GM18520 (cell line): Measurements from ENCODE around the gene CSNK1G2.

Source experiments
- ATAC-seq: cut with Tn5 transposase; IDR thresholded peaks from one replicate; pipeline ENCODE4 v1.9.1; 2021; ENCODE audit not compliant: unreplicated experiment

Gene CSNK1G2

DNA sequence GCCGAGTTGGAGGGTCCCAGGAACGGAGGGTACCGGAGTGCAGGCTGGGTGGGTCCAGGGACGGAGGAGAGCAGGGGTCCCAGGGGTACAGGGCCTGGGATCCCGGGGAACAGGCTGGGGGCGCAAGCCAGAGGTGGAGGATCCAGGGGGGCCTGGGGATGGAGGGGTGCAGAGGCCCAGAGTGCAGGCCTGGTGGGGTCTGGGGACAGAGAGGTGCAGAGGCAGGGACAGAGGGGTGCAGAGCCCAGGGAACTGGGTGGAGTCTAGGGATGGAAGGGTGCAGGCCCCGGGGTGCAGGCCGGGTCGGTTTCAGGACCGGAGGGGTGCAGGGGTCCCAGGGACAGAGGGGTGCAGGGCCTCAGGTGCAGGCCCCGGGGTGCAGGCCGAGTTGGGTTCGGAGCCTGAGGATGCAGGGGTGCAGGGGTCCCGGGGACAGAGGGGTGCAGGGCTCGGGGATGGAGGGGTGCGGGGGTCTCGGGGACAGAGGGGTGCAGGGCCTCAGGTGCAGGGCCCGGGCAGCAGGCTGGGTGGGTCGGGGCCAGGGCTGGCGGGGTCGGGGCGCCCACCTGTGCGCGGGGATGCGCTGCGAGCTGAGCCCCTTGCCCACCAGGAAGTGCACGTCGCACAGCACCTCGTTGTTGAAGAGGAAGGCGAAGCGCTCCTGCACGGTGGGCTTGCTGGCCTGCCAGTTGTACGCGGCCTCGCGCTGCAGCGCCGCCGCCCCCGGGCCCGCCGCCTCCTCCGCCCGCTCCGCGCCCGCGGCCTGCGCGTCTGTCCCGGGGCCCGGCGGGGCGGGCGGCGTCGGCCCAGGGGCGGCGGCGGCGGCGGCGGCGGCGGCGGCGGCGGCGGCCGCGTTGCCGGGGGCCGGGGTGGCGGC is 74.0 kb downstream of the CSNK1G2 start:
- ATAC-seq, result no peak

DNA sequence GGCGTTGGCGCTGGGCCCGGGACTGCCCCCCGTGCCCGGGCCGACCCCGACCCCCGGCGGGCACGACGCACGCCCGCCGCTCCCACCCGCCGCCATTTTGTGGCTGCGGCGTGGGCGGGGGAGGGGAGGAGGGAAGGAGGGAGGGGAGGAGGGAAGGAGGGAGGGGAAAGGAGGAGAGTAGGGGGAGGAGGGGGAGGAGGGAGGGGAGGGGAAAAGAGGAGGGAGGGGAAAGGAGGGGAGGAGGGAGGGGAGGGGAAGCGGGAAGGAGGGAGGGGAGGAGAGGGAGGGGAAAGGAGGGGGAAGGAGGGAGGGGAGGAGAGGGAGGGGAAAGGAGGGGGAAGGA is 74.6 kb downstream of the CSNK1G2 start, which contains the start of gene BTBD2:
TSS of gene BTBD2 (minus strand) at position 107 of the 343 bp plus-strand sequence. CDS start at position 96, 11 bp downstream.
- no peak for ATAC-seq

DNA sequence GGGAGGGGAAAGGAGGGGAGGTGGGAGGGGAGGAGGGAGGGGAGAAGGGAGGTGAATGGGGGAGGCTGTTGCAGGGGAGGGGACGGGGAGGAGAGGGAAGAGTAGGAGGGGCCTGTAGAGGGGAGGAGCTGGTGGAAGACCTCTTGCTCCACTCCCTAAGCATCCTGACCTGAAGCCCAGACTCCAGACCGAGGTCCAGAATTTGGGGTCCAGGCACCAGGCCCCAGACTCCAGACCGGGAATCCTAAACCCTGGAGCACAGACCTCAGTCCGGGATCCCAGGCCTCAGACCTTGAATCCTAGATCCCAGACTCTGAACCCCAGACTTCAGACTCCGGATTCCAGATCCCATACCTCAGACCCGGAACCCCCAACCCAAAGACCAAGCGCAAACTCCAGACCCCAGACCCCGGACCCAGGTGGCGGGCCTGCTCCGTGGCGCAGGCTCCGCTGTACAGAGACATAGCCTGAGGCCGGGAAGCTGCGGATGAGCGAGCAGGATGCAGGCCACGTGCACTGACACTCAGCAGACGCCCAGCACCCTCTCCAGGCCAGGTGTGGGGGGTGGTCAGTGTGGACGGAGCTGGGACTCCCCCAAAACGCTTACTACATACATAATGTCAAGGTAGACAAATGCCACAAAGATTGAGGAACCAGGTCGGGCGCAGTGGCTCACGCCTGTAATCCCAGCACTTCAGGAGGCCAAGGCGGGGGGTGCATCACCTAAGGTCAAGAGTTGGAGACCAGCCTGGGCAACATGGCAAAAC is 75.3 kb downstream of the CSNK1G2 start:
- no peak for ATAC-seq

DNA sequence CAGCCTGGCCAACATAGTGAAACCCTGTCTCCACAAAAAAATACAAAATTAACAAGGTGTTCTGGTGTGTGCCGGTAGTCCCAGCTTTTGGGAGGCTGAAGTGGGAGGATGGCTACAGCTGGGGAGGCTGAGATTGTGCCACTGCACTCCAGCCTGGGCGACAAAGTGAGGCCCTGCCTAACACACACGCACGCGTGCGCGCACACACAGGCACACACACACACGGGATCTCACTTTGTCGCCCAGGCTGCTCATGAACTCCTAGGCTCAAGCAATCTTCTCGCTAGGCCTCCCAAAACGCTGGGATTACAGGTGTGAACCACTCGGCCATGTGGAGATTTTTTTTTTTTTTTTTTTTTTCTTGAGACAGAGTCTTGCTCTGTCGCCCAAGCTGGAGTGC is 77.8 kb downstream of the CSNK1G2 start:
- no peak for ATAC-seq

DNA sequence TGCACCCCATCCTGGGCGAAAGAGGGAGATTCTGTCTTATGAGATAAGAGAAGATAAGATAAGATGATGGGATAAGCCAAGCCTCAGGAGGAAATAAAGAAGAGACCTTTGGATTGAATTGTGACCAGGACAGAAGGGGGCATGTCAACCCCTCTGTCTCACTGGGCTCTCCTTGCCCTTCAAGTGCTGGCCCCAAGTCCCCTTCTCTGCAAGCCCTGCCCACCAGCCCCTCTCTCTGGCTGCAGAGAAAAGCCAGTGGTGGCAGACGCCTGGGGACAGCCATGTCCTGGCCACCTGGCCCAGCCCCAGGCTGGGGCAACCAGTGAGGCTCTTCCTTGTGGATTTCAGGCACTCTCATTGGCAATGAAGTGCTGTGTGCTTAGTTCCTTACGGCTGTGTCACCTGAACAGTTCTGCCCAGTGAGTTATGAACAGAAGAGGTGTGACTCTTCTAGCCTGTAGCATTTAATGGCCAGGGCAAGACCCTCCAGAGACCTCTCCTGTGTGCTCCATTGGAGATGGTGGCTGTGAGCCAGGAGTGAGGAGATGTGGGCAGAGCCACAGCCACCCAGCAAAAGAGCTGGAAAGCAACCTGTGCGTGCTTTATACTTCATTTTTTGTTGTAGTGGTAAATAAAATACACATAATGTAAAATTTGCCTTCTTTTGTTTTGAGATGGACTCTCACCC is 80.6 kb downstream of the CSNK1G2 start:
- ATAC-seq, result no peak

DNA sequence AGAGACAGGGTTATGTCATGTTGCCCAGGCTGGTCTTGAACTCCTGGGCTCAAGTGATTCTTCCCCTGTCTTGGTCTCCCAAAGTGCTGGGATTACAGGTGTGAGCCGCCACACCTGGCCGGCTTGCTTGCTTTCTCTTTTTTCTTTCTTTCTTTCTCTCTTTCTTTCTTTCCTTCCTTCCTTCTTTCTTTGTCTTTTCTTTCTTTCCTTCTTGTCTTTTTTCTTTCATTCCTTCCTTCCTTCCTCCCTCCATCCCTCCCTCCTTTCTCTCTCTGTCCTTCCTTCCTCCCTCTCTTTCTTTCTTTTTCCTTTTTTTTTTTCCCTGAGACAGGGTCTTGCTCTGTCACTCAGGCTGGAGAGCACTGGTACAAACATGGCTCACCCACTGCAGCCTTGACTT is 81.3 kb downstream of the CSNK1G2 start:
- ATAC-seq, result no peak

DNA sequence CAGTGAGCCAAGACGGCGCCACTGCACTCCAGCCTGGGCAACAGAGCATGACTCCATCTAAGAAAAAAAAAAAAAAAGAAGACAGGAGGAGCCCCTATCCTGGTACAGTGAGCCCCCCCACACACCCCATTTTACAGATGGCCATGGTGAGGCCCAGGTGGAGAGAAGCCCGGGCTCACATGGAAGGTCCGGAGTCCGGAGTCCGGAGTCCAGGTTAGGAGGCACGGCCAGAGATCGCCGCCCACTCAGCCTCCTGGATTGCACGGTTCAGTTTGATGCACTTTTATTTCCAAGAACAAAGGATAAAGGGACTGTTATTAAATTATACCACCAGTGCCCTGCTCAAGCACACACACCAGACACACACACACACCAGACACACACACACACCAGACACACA is 85.8 kb downstream of the CSNK1G2 start:
- ATAC-seq, result no peak

DNA sequence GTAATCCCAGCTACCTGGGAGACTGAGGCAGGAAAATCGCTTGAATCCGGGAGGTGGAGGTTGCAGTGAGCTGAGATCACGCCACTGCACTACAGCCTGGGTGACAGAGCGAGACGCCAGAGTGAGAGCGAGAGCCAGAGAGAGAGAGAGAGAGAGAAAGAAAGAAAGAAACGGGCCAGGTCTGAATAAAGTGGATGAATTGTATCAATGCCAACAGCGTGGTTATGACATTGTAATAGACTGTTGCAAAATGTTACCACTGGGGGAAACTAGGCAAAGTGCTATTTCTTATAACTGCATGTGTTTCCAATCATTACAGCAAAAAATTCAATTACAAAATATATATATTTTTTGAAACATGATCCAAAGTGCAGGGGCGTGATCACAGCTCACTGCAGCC is 86.4 kb downstream of the CSNK1G2 start:
- no peak for ATAC-seq
